Loucy (cell line): ENCODE results near the gene CPXM2.

Source experiments
- H2AFZ ChIP-seq: fragments of 200-600 bp; sonication (generic); 2 replicates; pipeline ENCODE4 v1.6.0; 2016; ENCODE audit warnings: antibody characterized with exemption, mild to moderate bottlenecking, low read length, moderate library complexity
- H3F3A ChIP-seq: fragments of 200-600 bp; 2 replicates; pipeline ENCODE4 v1.6.0; 2016; ENCODE audit warnings: antibody characterized with exemption, low read depth, mild to moderate bottlenecking
- H3K27me3 ChIP-seq: fragments of 200-600 bp; sonication (generic); 2 replicates; pipeline ENCODE4 v1.6.1; 2014; ENCODE audit warnings: low read length, mild to moderate bottlenecking; ENCODE audit not compliant: insufficient read depth, poor library complexity, severe bottlenecking
- H3K36me3 ChIP-seq: fragments of 200-600 bp; sonication (generic); 2 replicates; pipeline ENCODE4 v1.6.1; 2016; ENCODE audit warnings: low read length; ENCODE audit not compliant: insufficient read depth
- H3K4me1 ChIP-seq: fragments of 200-600 bp; sonication (generic); 2 replicates; pipeline ENCODE4 v1.5.1; 2014; ENCODE audit warnings: low read length, mild to moderate bottlenecking; ENCODE audit not compliant: insufficient read depth, poor library complexity, severe bottlenecking
- H3K4me2 ChIP-seq: fragments of 200-600 bp; sonication (generic); 2 replicates; pipeline ENCODE4 v1.6.0; 2014; ENCODE audit warnings: antibody characterized with exemption, low read length, low read depth, mild to moderate bottlenecking; ENCODE audit not compliant: poor library complexity, severe bottlenecking
- H3K4me3 ChIP-seq: fragments of 200-600 bp; sonication (generic); 2 replicates; pipeline ENCODE4 v1.5.1; 2014; ENCODE audit warnings: low read length, mild to moderate bottlenecking, mixed read lengths; ENCODE audit not compliant: poor library complexity, severe bottlenecking
- H3K79me2 ChIP-seq: fragments of 200-600 bp; sonication (generic); 2 replicates; pipeline ENCODE4 v1.6.1; 2014; ENCODE audit warnings: low read length; ENCODE audit not compliant: insufficient read depth
- H3K9ac ChIP-seq: fragments of 200-600 bp; sonication (generic); 2 replicates; pipeline ENCODE4 v1.6.0; 2014; ENCODE audit warnings: mild to moderate bottlenecking, low read depth, low read length, moderate library complexity; ENCODE audit not compliant: poor library complexity, severe bottlenecking
- H3K9me2 ChIP-seq: fragments of 200-600 bp; sonication (generic); replicated peaks from 2 replicates; pipeline ENCODE4 v1.6.1; 2016; ENCODE audit warnings: low read depth, low read length, mixed read lengths
- H3K9me3 ChIP-seq: fragments of 200-600 bp; sonication (generic); 2 replicates; pipeline ENCODE4 v1.6.1; 2014; ENCODE audit warnings: mild to moderate bottlenecking, antibody characterized with exemption, low read length, low read depth; ENCODE audit not compliant: insufficient read depth
- H4K20me1 ChIP-seq: fragments of 200-600 bp; sonication (generic); 2 replicates; pipeline ENCODE4 v1.6.0; 2014; ENCODE audit warnings: antibody characterized with exemption, low read length, mild to moderate bottlenecking; ENCODE audit not compliant: insufficient read depth, poor library complexity, severe bottlenecking
- CTCF ChIP-seq: fragments of 200-600 bp; sonication (generic); conservative IDR thresholded peaks from 2 replicates; pipeline ENCODE4 v1.5.1; 2014; ENCODE audit warnings: mild to moderate bottlenecking, antibody characterized with exemption, low read length
- EZH2phosphoT487 ChIP-seq: fragments of 200-600 bp; IDR thresholded peaks from 2 replicates; pipeline ENCODE4 v1.6.1; 2018; ENCODE audit warnings: antibody characterized with exemption, mild to moderate bottlenecking, moderate library complexity, borderline replicate concordance

CPXM2 gene

GRCh38 chr10:123792248-123792978 lies 99.2 kb downstream of the CPXM2 start:
- H3K79me2 ChIP-seq = no peaks in the 10 kb centered on the region
- no peaks in the 10 kb centered on the region for H3K4me1 ChIP-seq
- peaks cover 5% of the 10 kb centered on the region; the same call in 1 of the 2 replicates for H3K9me3 ChIP-seq

DNA sequence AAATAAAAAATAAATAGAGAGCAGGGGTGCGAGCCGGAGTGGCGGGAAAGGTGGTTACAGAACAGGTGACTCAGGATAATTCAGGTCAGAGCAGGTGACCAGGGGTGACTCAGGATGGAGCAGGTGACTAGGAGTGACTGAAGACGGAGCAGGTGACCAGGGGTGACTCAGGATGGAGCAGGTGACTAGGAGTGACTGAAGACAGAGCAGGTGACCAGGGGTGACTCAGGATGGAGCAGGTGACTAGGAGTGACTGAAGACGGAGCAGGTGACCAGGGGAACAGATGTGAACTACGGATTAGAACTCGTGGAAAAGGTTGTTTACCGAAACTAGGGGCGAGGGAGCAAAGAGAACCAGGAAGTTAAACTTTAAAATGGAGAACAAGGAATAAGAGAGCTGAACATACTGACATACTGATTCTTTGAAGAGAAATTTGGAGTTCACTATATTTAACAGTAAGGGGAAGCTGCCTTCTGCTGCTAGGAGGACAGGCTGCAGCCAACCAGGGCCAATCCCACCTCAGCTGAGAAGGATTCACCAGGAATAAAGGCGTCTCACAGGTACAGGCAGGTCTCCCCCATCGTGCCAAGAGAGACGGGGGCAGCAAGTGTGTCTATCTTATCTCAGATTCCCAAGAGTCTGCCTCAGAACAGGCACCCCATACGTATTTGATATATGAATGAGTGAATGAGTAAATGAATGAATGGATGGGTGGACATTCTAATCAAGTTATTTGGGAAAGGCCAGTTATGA lies 101.3 kb downstream of the CPXM2 start:
- no peak for TF ChIP-seq EZH2phosphoT487
- no peak for TF ChIP-seq CTCF
- H3K4me2 ChIP-seq = no peak overlapping the region
- no peak overlapping the region for H3K9ac ChIP-seq
- no peak overlapping the region for H3K4me3 ChIP-seq
- no peaks in the 10 kb centered on the region for H3K9me2 ChIP-seq
- no peaks in the 10 kb centered on the region for H3K79me2 ChIP-seq
- peaks cover 5% of the 10 kb centered on the region; the same call in 1 of the 2 replicates for H3K9me3 ChIP-seq
- no peak overlapping the region for H2AFZ ChIP-seq
- H4K20me1 ChIP-seq = no peaks in the 10 kb centered on the region
- no peaks in the 10 kb centered on the region for H3K27me3 ChIP-seq
- no peaks in the 10 kb centered on the region for H3K36me3 ChIP-seq
- H3K4me1 ChIP-seq = no peaks in the 10 kb centered on the region
- H3F3A ChIP-seq = no peaks in the 10 kb centered on the region

More at GRCh38 chr10:123792248-123792978, 99.2 kb downstream of the CPXM2 start:
- Histone ChIP-seq H3K9ac (no peak overlapping the region), H3K4me3 (no peak overlapping the region), H3K9me2 (no peaks in the 10 kb centered on the region), H2AFZ (no peak overlapping the region), H3K4me2 (no peak overlapping the region), H3F3A (no peaks in the 10 kb centered on the region), H4K20me1 (no peaks in the 10 kb centered on the region), H3K27me3 (no peaks in the 10 kb centered on the region), H3K36me3 (no peaks in the 10 kb centered on the region)
- no peak for TF ChIP-seq CTCF
- TF ChIP-seq EZH2phosphoT487 = no peak

GRCh38 chr10:123788981-123789380 lies 102.6 kb downstream of the CPXM2 start:
- Histone ChIP-seq H3K4me1 (no peaks in the 10 kb centered on the region), H3K27me3 (no peaks in the 10 kb centered on the region), H3K36me3 (no peaks in the 10 kb centered on the region), H3K4me2 (no peak overlapping the region), H3K4me3 (no peak overlapping the region), H3K79me2 (no peaks in the 10 kb centered on the region), H3F3A (no peaks in the 10 kb centered on the region), H3K9me3 (peaks cover 5% of the 10 kb centered on the region; the same call in 1 of the 2 replicates), H2AFZ (no peak overlapping the region), H3K9me2 (no peaks in the 10 kb centered on the region), H4K20me1 (no peaks in the 10 kb centered on the region), H3K9ac (no peak overlapping the region)
- TF ChIP-seq EZH2phosphoT487 (no peak), CTCF (no peak)
